HG03521 (cell line): ENCODE measurements around the gene AFG3L2.
A peak's percentile ranks its signal among the peaks of the same experiment; 100 is the strongest.
"Not testable (repeated sequence)": the region's sequence is repeated elsewhere in the genome, so short reads cannot be mapped to it uniquely, and the experiment has no call there.

Experiments used
- ATAC-seq: cut with Tn5 transposase; IDR thresholded peaks from one replicate; pipeline ENCODE4 v1.9.1; 2021; ENCODE audit warnings: mild to moderate bottlenecking, moderate library complexity; ENCODE audit not compliant: unreplicated experiment

AFG3L2 gene

GRCh38 chr18:12397793-12398192 lies 20.8 kb upstream of the AFG3L2 start:
- ATAC-seq = no peak

DNA sequence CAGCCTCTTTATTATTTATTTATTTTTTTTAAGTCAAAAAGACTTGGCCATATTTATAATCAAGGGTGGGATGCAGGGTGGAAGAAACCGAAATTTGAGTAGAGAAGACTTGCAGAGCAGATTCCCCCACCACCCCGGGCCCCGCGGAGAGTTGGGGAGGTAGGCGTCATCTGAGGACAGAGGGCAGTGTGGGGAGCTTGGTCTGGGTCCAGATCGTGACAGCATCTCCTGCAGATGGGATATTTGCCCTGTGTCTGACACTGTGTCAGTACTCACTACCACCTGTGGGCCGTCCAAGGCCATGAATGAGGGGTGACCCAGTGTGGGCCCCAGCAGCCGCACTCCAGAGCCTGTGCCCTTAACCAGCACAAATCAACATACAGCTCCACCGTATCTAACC lies 20.2 kb upstream of the AFG3L2 start:
- ATAC-seq = no peak

DNA sequence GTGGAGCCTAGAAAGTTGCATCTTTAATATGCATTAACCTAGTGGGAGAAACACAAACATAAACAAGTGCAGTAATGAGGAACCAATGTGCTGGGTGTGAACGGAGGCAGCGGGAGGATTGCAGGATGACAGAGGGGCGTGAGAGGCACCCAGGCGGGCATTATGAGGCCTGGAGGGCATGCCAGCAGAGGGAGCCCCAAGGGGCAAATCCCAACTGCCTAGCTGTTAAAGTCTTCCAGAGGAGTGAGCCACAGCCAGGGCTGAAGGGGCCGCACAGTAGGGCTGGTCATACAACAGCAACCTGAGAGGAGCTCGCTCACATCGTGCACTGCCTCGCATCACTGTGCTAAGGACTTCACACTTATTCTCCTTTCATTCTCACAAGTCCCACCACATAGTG lies 17.4 kb upstream of the AFG3L2 start:
- no peak for ATAC-seq

DNA sequence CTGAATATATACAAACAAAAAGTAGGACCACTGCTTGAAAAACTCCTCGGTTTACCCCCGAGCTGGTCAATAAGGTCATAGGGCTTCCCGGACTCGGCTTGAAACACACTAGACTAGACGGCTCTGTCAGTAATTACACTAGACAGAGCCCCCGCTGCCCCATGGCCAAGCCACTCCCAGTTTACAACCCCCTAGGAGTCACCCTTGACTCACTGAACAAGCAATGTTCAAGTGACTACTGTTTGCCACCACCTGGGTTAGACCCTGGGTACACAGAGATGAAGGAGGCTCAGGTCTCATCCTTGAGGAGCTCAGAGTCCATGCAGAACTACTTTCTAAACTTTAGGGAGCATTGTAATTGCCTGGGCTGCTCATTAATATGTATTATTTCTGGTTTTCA lies 17.0 kb upstream of the AFG3L2 start:
- no peak for ATAC-seq

DNA sequence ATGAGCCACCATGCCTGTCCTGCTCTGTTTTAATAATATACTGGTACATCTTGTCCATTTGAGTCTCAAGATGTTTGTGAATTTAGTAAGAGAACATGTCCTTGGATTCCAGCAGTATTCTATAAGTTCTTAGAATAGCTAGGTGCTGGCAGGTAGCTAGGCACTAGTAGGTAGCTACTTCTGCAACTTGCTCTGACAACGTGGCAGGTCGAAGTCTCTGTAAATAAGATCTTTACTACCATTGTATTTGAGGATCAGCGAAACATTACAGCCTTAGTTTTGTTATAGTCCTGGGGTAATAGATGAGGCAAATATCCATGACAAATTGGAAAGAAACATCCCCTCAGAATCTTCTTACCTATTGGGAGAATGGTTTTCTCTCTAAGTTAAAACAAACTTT lies 16.5 kb upstream of the AFG3L2 start:
- no peak for ATAC-seq

- peak; percentile 45 for ATAC-seq
Measured at GRCh38 chr18:12391487-12392165, 14.6 kb upstream of the AFG3L2 start.

DNA sequence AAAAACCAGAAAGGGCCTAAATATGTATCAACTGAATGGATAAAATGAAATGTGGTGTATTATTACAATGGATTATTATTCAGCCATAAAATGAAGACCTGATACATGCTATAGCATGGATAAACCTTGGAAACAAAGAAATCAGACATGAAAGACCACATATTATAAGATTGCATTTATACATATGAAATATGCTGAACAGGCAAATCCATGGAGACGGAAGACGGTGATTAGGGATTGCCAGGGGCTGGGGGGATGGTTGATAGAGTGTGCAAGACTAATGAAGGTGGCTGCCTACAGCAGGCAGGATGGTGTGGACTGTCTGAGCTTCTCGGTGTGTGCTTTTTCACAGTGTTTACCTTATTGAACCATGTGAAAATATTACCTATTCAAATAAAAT lies 11.4 kb upstream of the AFG3L2 start:
- no peak for ATAC-seq

GRCh38 chr18:12384261-12384660 lies 7.2 kb upstream of the AFG3L2 start:
- ATAC-seq = no peak

- not testable (repeated sequence) for ATAC-seq
Measured at GRCh38 chr18:12383759-12384158, 6.7 kb upstream of the AFG3L2 start.

DNA sequence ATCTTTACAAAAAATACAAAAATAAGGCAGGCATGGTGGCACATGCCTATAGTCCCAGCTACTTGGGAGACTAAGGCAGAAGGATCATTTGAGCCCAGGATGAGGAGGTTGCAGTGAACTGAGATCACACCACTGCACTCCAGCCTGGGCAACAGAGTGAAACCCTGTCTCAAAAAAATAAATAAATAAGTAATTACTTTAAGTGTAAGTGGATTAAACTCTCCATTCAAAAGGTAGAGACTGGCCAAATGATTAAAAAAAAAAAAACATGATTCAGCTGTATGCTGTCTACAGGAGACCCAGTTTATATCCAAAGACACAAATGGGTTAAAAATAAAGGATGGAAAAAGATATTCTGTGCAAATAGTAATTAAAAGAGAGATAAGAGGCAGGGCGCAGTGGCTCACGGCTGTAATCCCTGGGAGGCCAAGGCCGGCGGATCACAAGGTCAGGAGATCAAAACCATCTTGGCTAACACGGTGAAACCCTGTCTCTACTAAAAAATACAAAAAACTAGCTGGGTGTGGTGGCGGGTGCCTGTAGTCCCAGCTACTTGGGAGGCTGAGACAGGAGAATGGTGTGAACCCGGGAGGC lies 5.3 kb upstream of the AFG3L2 start:
- ATAC-seq = not testable (repeated sequence)

DNA sequence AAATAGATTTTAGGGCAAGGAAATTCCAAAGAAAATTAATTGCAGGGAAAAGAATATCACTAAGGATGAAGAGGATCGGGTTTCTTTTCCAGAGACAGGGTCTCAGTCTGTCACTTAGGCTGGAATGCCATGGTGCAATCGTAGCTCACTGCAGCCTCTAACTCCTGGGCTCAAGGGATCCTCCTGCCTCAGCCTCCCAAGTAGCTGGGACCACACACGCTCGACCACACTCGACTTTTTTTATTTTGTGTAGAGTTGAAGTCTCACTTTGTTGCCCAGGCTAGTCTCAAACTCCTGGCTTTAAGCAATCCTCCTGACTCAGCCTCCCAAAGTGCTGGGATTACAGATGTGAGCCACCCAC lies 1.2 kb upstream of the AFG3L2 start:
- ATAC-seq = not testable (repeated sequence)

- peak; percentile 55 for ATAC-seq
Measured at GRCh38 chr18:12377556-12378197, 650 bp upstream of the AFG3L2 start.

DNA sequence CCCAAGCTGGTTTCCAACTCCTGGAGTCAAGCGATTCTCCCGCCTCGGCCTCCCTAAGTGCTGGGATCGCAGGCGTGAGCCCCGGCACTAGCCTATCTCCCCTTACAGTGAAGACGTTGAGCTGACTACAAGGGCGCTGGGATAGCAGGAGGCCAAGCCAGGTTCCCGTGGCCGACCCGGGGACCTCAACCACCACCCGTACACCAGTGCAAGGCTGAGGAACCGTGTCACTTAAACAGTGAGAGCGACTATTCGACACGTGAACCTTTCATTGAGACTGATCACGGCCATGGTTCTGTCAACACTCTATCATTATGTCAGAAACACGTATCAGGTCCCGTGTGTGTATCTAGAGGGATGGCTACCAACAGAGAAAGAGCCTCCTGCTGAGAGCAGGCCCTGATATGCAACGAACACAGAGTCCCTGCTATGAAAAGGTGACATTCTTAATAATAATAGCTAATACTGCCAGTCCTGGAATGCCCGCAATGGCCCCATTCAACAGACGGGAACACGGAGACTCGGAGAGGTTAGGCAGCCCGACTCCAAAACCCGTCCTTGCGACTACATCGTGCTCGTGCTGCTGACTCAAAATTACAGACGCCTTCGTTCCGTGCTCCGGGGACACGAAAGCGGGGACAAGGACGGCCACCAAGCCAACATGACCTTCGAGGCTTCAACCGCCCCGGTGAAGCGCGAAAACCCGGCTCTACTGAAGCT lies 833 bp downstream of the AFG3L2 start:
- no peak for ATAC-seq

DNA sequence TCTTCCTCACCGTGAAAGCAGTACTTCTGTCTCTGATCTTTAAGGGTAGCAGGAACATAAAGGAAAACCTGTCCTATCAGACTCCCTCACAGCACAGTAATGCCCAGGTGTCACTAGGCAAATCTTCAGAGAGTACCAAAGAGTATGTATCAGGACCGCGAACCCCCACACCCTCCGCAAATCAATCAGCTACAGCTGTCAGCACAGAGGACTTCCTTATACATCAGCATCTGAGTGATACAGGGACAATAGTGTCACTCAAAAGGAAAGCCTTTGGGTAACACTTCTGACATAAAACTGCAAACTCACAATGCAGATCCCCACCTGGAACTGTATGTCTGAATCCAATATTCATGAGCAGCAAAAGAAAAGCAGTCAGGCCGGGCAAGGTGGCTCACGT lies 2.6 kb downstream of the AFG3L2 start:
- ATAC-seq = no peak

- ATAC-seq = no peak
Measured at GRCh38 chr18:12373771-12374116, 3.3 kb downstream of the AFG3L2 start.

DNA sequence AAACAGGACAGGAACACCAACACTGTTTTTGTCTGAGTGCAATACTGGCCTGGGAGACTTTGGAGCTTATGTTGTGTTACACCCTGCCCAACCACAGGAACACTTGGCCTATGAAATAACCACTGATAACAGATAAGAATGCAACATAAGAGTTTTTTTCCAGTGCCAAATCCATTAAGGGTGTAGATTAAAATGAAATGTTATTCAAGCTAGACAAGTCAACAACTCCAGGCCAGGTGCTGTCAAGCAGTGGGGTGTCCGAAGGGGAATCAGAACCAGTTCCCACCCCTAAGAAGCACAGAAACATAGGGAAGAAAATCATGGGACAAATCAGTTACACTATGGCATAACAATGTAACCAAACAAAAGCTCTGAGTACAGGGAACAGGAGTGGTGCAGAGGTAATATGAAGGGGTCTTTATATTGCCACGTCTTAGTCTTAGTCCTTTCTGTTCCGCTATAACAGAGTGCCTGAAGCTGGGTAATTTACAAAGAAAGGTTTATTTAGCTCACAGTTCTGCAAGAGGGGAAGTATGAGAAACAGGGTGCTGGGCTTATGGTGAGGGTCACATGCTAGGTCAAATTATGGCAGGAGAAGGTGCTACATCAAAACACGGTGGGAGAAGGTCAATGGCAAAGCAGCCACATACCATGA lies 3.8 kb downstream of the AFG3L2 start:
- no peak for ATAC-seq

DNA sequence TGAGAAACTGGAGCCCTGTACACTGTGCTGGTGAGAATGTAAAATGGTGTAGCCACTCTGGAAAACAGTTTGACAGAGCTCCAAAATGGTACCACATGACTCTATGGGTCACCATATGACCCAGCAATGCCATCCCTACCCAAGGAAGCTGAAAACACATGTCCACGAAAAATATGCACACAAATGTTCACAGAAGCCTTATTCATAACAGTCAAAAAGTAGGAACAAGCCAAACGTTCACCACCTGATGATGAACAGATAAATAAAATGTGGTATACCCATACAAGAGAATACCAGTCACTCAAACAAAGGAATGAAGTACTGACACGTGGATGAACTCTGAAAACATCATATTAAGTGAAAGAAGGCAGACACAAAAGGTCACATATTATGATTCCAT lies 4.6 kb downstream of the AFG3L2 start:
- ATAC-seq = no peak

GRCh38 chr18:12371590-12371989 lies 5.4 kb downstream of the AFG3L2 start:
- no peak for ATAC-seq

GRCh38 chr18:12369211-12369610 lies 7.8 kb downstream of the AFG3L2 start:
- ATAC-seq = no peak

DNA sequence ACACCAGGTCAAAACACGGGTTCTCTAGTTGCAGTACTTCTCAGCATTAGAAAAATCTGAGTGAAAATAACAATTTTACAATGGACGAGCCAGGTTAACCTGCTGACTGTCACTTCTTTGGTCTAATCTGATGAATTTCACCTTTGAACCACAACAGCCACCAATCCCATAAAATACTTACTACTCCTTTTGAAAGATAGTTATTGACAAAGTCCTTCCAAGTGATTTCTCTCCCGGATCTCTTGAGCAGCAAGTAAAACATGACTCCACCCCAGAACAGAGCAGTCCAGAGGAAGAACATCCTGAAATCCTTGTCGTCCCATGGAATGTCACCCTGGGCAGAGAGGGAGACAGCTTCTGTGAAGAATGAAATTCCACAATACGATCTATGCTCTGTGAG lies 10.2 kb downstream of the AFG3L2 start:
- ATAC-seq = no peak

DNA sequence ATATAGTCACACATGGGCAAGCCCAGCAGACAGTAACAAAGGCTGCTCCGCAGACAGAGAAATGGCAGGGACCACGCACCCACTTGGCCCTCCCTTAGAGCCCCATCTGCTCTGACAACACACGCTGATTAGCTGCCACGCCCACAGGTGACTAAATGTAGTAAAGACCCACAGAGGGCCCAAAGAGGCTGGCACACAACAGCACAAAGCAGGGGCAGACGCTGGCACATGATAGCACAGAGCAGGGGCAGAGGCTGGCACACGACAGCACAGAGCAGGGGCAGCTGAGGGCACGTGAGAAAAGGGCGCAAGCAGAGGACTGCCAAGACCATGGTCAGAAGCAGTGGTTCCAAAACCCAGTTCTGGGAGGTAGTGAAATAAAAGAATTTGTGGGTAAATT lies 10.6 kb downstream of the AFG3L2 start:
- no peak for ATAC-seq
